ENCODE measurements around the gene AP1S1.

AP1S1 gene

GRCh38 chr7:101159696-101160674, 5.7 kb downstream of the AP1S1 start:
- no peak for DNase-seq

GRCh38 chr7:101160910-101161309, 6.6 kb downstream of the AP1S1 start:
- no peak for DNase-seq

- no peak for DNase-seq
Measured at GRCh38 chr7:101161692-101162471, 7.6 kb downstream of the AP1S1 start.

GRCh38 chr7:101162551-101163278, 8.4 kb downstream of the AP1S1 start:
- DNase-seq: peak; percentile 29 to 54

DNA sequence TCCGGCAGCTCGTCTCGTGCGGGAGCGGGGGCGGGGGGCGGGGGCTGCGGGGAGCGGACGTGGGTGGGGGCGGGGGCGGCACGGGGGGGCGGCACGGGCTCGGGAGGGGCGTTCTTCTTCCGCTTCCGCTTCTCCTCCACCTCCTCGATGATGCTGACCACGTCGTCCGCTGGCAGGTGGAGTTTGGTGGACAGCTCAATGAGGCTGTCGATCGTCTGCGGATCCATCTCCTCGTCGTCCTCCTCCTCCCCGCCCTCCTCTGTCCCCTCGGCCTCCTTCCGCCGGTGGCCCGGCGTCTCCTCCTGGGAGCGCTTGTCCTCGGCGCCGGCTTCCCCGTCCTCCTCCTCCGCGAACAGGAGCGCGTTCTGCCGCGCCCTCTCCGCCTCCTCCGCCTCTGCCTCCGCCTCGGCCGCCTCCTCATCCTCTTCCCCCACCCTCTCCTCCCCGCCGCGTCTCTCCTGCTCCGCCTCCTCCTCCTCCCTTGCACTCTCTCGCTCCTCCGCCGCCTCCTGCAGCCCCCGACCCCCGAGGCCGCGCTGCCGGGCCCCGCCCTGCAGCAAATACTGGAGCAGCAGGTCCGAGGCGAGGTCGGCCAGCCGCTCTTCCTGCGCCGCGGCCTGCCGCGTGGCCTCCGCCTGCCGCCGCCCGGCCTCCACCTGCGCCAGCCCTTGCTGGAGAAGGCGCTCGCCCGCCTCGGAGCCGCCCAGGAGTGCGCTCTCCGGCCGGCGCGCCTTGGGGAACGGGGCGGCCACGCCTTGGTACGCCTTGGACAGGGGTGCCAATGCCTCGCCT, 9.2 kb downstream of the AP1S1 start:
- DNase-seq: no peak

GRCh38 chr7:101164071-101164840, 10.0 kb downstream of the AP1S1 start:
- DNase-seq: no peak

DNA sequence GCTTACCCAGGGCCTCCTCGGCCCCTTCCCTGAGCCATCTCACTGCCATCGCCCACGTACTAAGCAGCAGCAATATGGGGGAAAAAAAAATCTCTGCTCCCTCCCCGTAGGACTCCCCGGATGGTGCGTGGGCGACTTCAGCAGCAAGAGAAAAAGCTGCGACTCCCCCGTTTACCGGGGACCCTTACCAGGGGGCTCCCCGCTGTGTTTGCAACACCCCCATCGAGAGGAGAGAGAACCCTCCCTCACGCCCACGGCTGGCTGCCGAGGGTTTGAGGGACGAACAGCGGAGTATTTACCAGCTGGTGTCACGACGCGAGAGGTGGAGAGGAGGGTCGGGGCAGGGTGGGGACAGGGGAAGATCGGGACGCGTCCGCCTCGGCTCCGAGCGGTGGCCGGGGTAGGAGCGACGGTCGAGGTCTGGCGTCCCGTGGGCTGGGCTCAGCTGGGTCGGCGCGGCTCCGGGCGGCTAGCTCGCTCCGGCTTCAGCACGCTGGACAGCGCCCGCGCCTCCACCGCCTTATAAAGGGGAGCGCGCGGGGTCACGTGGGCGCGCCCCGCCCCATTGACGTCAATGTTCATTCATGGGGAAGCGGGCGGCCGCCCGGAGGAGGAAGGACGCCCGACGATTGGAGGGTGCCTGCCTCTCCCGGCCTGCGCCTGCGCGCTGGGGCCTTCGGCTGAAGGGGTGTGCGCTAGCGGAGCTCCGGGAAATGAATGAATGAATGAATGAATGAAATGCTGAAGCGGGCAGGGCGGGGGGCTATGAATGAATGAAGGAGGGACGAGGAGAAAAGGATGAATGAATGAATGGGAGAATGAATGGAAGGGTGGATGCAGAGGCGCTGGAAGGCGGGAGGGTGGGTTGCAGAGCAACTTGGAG, 11.0 kb downstream of the AP1S1 start, which contains the start of gene VGF:
TSS of gene VGF (minus strand) at position 495 of the 883 bp plus-strand sequence. CDS start 726 bp downstream, outside the sequence.
- peak; percentile 77 to 81 for DNase-seq

DNA sequence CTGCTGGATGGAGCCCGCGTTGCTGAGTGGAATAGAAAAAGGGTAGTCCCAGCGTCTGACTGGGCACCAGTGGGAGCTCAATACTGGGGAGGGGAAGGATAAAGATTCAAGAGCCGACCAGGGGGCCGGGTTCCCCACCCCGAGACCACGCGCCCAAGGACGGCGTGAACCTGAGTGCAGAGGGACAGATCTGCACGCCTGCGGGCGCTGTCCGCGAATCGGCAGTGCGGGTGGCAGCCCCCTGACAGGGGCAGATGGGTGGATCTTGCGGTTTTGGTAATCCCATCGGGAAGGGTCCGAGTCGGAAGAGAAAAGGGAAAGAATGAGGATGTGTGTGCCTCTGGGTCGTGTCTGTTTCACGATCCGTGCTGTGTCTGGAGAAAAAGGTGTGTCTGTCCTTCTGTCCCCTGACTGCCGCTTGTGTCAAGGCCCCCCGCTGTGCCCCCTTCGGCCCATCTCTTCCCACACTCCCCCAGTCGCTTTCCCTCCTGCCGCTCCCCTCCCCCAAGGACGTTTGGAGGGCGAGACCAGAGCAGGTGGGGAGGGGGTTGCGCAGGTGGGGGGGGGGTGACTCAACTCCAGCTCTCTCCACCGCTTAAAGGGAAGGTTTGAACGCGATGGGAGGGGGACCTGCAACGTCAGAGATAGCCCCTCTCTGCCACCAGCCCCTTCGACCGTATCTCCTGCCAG, 11.8 kb downstream of the AP1S1 start:
- DNase-seq: no peak

GRCh38 chr7:101166648-101166908, 12.3 kb downstream of the AP1S1 start:
- DNase-seq: no peak

GRCh38 chr7:101166909-101167644, 12.8 kb downstream of the AP1S1 start:
- DNase-seq: no peak

DNA sequence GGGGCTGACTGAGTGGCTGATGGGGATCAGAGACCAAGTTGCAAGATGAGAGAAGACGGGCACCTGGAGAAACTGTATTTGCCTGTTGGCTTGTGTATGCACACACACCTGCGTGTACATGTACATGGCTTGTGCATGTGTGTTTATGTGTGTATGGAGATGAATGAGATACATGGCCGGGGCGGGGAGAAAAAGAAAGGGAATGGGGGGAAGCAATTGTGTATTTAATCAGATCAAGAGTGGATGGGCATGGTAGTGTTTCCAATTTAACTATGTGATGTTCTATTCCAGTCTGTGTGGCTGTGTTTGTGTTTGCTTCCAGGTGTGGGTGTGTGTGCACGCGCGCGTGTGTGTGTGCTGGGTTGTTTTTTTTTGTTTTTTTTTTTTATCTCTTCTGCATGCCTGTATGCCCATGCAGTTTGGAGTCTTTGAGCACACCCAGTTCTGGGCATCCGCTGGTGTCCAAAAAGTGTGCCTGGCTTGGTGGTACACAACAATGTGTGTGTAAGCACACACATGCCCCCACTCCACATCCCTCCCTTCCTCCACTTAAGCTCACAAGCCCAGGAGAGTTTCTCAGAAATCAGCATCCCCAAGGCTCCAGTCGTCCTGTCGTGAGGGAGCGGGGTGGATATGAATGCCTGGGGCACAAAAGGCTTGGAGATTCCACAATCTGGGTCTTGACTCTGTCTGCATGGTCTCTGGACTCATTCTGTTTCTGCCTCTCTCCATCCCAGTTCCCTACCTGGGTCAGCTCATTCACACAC, 13.6 kb downstream of the AP1S1 start:
- DNase-seq: no peak

DNA sequence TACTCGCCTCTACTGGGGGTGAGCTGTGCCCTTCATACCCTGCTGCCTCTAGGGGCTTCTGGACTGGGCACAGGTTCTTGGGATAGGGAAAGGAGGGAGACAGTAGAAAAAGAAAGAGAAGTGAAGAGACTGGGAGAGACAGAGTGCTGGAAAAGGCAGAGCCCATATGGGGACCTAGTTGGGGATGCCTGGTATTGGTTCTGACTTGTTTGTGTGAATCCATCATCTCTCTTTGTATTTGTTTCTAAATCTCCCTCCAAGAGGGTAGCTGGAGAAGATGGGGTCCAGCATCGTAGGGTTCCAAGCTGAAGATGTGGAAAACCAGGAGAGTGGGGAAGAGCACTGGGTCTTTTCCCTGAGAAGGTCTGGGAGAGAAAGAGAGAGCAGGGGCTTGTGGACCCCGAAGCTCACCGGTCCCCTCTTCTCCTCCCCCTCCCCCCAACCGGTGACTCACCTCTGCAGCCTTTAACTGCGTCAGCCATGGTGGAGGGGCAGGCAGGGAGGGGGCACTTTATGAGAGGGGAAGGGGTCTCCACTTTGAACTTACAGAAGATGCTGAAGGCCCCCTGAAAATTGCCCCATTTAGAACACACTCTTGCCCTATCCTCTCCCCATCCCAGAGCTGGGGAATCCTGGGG, 14.3 kb downstream of the AP1S1 start:
- DNase-seq: no peak

DNA sequence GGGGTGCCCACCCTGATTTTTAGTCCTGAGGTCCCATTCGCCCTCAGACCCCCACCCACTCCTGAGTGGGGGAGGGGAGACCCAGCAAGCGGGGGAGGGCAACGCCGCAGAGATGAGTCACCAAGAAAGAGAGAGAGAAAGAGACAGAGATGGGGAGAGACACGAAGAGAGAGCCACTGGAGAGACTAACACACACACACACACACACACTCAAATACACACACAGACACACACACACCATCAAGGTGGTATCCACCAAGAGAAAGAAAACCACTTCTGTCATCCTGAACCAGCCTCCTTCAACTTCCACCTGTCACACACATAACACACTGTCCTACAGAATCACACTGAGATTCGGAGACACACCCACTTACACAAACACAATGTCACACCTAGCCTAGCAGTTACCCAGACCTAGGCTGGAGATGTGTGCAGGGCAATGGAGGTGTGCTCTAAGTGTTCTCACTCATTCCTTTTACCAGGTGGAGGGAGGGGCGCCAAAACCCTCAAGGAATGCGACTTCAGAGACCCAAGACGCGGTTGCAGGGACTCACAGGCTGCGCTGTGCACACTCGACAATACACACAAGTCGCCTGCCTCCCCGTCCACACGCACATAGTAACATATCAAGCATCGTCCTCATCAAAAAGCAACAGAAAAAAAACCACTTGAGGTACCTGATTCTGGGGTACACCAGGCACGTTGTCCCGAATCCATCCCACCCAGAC, 15.0 kb downstream of the AP1S1 start:
- peak in 1 of 2 experiments; percentile 52 for DNase-seq

GRCh38 chr7:101169838-101170551, 15.7 kb downstream of the AP1S1 start:
- peak; percentile 25 to 52 for DNase-seq

DNA sequence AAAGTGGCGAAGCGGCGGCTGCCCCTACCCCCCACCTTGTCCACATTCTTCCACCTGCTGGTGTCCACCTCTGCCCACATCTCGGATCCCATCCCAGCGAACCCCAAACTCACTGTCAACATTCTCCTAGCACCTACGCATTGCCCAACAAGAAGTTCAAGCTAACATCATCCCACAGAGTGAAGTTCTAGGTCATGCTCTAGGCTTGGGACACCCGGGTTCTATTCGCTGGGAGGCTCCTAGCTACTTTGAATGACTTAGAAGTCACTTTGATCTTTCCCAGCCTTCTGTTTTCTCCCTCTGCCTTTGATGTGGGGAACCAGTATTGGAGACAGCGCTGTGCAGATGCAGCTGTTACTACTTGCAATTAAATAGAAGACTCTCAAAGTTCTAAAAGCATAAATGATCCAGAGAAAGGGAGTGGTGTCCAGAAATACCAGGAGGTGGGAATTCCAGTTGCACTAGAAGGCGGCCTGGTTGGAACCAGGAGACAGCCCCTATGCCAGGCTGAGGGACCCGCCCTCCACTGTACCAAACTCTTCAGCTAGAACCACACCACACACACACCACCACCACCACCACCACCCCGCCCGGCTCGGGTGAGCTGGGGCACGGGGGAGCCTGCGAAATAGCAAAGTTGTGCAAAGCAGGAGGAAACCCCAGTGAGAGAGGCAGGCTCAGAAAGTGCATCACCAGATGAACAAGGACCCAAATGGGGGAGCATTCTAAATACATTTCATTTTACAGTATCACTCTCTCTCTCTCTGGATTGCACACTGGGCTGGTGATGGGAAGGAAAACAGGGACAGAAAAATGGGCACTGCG, 16.6 kb downstream of the AP1S1 start:
- DNase-seq: no peak

GRCh38 chr7:101171442-101171837, 17.2 kb downstream of the AP1S1 start:
- no peak for DNase-seq

Data from Kasumi-1 (cell line).